Lung (tissue), 12 donors: Measurements from ENCODE around the gene ACADM. TPM values are rescaled to one million over a fixed set of nuclear protein-coding genes. Genes with fewer than 3 reads are reported as not detected.

Experiments used
- ATAC-seq: fragments of 200-7000 bp; cut with Tn5 transposase; one replicate; pipeline ENCODE4 v1.9.1; 2020; ENCODE audit warnings: moderate number of reproducible peaks; ENCODE audit not compliant: insufficient read depth, low FRiP score
- DNase-seq, 3 donors: peaks; one replicate each; pipeline ENCODE4 v3.0.0-alpha.2; 2013 to 2017
- H3K27ac ChIP-seq, 2 donors: one replicate each; pipeline ENCODE4 v1.5.1; 2013; ENCODE audit warnings: mild to moderate bottlenecking in 2 of 2, moderate library complexity in 2 of 2, control low read depth in 1 of 2, inconsistent platforms in 1 of 2, low read depth in 1 of 2, low read length in 1 of 2
- H3K27me3 ChIP-seq, 3 donors: one replicate each; pipeline ENCODE4 v1.5.1; 2013; ENCODE audit warnings: low read length in 2 of 3; ENCODE audit not compliant: control insufficient read depth in 3 of 3, insufficient read depth in 3 of 3
- H3K36me3 ChIP-seq, 4 donors: one replicate each; pipeline ENCODE4 v1.5.1; 2013; ENCODE audit warnings: low read length in 4 of 4, mild to moderate bottlenecking in 1 of 4, moderate library complexity in 1 of 4; ENCODE audit not compliant: control insufficient read depth in 4 of 4, insufficient read depth in 4 of 4
- H3K4me1 ChIP-seq, 5 donors: one replicate each; pipeline ENCODE4 v1.5.1; 2013; ENCODE audit warnings: low read length in 5 of 5, mild to moderate bottlenecking in 2 of 5, moderate library complexity in 1 of 5; ENCODE audit not compliant: control insufficient read depth in 5 of 5, insufficient read depth in 5 of 5
- H3K4me3 ChIP-seq: one replicate; pipeline ENCODE4 v1.5.1; 2013; ENCODE audit warnings: mild to moderate bottlenecking, control low read depth, moderate library complexity
- H3K9ac ChIP-seq, 2 donors: one replicate each; pipeline ENCODE4 v1.5.1; 2013; ENCODE audit warnings: low read length in 2 of 2, control low read depth in 1 of 2; ENCODE audit not compliant: insufficient read depth in 1 of 2
- H3K9me3 ChIP-seq, 4 donors: one replicate each; pipeline ENCODE4 v1.5.1; 2013; ENCODE audit warnings: low read length in 3 of 4, mild to moderate bottlenecking in 1 of 4, moderate library complexity in 1 of 4; ENCODE audit not compliant: control insufficient read depth in 4 of 4, insufficient read depth in 3 of 4
- CTCF ChIP-seq: IDR thresholded peaks from 2 replicates; pipeline ENCODE4 v1.5.1; 2012; ENCODE audit warnings: mild to moderate bottlenecking; ENCODE audit errors: control extremely low read depth, extremely low read depth
- WGBS, 2 donors: extraction: QIAGEN DNeasy Blood & Tissue Kit; methylation state at CpG; one replicate each; pipeline ENCODE4 v1.1.7; 2013; 5-methylcytosine and 5-hydroxymethylcytosine counted together
- polyA plus RNA-seq, 2 donors: library from polyadenylated mRNA; stranded (reverse); fragments of 200-250 nt; gene quantifications; one replicate each; pipeline ENCODE4 v1.2.1, GENCODE V29; 2013
- total RNA-seq, 2 donors: library from RNA; depleted of rRNA in 1 of 2; stranded (reverse); fragments of >200 nt in 1 of 2; gene quantifications; one replicate each; pipeline ENCODE4 v1.2.1, GENCODE V29; 2014 to 2021
- donor health status: control.
- donor health status: control.
- donor health status: Bipolar disorder and iron deficiency.
- donor health status: healthy.
- donor health status: DM: yes; HTN: yes; CAD: no.

Gene ACADM
- total and polyA plus RNA-seq, 4 donors, result 14.9 to 71.5 (median 31.4) TPM

DNA sequence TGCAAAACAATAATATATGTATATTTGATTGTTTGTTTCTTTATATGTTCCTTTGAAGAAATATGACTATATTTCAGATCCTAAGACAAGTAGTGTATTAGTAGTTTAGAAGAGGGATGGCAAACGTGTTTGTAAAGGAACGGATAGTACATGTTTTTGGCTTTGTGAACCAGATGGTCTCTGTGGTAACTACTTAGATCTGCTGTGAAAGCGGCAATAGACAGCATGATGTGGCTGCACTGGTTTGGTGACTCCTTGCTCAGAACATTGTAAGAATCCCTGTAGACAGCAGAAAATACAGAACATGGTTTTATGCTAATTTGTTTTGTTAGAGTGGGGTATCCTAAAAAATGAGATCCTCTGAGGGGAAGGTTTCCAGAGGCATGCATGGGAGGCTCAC, 3.1 kb downstream of the ACADM start:
- TF ChIP-seq CTCF, result no peak
- no peak overlapping the region for H3K27ac ChIP-seq

DNA sequence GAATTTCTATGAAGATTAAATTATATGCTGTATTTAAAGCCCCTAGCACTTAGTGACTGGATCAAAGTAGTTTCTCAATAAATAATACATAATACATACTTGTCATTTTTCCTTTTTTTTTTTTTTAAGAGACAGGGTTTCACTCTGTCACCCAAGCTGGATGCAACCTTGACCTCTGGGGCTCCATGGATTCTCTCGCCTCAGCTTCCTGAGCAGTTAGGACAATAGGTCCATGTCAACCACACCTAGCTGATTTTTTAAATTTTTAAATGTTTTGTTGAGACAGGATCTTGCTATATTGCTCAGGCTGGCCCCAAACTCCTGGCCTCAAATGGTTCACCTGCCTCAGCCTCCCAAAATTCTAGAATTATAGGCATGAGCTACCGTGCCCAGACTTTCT, 5.9 kb downstream of the ACADM start:
- no peaks in the 10 kb centered on the region for H3K27me3 ChIP-seq
- H3K9ac ChIP-seq, result no peak overlapping the region
- no peak for TF ChIP-seq CTCF
- WGBS, 2 donors, result 49 to 50% methylated on average over 2 of the region's 2 CpGs
- H3K4me1 ChIP-seq, result peaks cover 0 to 12% (median 5%) of the 10 kb centered on the region in 5 donors
- H3K36me3 ChIP-seq, result peaks cover 8 to 15% (median 13%) of the 10 kb centered on the region in 4 donors
- DNase-seq (no peak), ATAC-seq (no peak)
- no peak overlapping the region for H3K27ac ChIP-seq
- H3K9me3 ChIP-seq, result no peaks in the 10 kb centered on the region
- H3K4me3 ChIP-seq, result no peak overlapping the region

More for the DNA sequence above, 3.1 kb downstream of the ACADM start:
- Histone ChIP-seq H3K4me1 (peaks cover 0 to 21% (median 7%) of the 10 kb centered on the region in 5 donors), H3K36me3 (no peaks in the 10 kb centered on the region), H3K27me3 (no peaks in the 10 kb centered on the region), H3K4me3 (no peak overlapping the region), H3K9ac (no peak overlapping the region), H3K9me3 (no peaks in the 10 kb centered on the region)
- no peak for DNase-seq
- WGBS, 2 donors, result 80 to 85% methylated on average over 3 of the region's 3 CpGs
- no peak for ATAC-seq

- ATAC-seq (no peak), DNase-seq (no peak)
- H3K27me3 ChIP-seq, result no peaks in the 10 kb centered on the region
- peaks cover 8 to 24% (median 17%) of the 10 kb centered on the region in 4 donors for H3K36me3 ChIP-seq
- no peak overlapping the region for H3K9ac ChIP-seq
- 91 to 94% methylated on average over 4 of the region's 4 CpGs for WGBS, 2 donors
- peaks cover 0 to 4% (median 0%) of the 10 kb centered on the region in 5 donors for H3K4me1 ChIP-seq
- no peaks in the 10 kb centered on the region for H3K9me3 ChIP-seq
- no peak overlapping the region for H3K27ac ChIP-seq
- no peak for TF ChIP-seq CTCF
- no peak overlapping the region for H3K4me3 ChIP-seq
Measured at GRCh38 chr1:75731881-75732280, 7.4 kb downstream of the ACADM start.

DNA sequence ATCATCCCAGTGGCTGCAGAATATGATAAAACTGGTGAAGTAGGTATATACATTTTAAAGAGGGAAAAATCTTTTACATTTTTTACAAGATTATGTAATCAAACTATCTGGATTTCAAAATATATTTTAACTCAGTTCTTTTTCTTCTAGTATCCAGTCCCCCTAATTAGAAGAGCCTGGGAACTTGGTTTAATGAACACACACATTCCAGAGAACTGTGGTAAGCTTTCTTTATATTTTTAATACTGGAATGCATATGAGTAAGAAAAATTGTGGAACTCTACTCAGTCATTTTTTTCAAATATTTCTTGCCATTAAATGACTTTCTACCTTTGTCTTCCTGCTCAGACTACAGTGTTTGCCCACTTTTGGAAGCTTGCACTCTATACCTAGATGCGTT, 8.2 kb downstream of the ACADM start:
- Histone ChIP-seq H3K9ac (no peak overlapping the region), H3K4me3 (no peak overlapping the region), H3K9me3 (no peaks in the 10 kb centered on the region), H3K36me3 (peaks cover 8 to 24% (median 17%) of the 10 kb centered on the region in 4 donors), H3K4me1 (peaks cover 0 to 1% (median 0%) of the 10 kb centered on the region in 5 donors), H3K27ac (no peak overlapping the region), H3K27me3 (no peaks in the 10 kb centered on the region)
- no peak for ATAC-seq
- 26 to 52% methylated on average over 1 of the region's 1 CpG for WGBS, 2 donors
- TF ChIP-seq CTCF, result no peak
- no peak for DNase-seq
